NOMO-1 treated with DMSO at 0.1 percent for 48 hours (cell line): ENCODE data around the gene TNN.

Experiments used
- DNase-seq: peaks from one replicate; lab custom pipeline; 2025; ENCODE audit not compliant: unreplicated experiment; lab: John Stamatoyannopoulos, UW

The TNN gene

DNA sequence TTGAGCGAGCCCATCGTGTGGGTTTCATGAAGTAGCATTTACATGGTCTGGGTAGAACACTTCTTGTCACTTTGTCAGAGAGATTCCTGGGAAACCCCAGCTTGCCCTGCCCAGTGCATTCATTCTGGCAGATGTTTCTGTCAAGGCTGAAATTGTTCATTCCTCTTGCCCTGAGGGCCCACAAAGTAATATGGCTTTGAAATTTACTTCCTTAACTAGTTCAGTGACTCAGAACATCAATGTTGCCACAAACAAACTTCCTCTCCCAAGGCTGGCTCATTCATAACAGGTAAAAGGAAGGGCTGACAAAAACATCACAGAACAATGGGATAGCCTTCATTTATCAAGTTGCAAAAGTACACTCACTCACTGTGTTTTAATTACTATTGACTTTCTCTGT lies 129.9 kb downstream of the TNN start:
- peak; percentile 77 for DNase-seq
